ENCODE results near the gene EFCAB11. TPM values are rescaled to one million over a fixed set of nuclear protein-coding genes. Genes with fewer than 3 reads are reported as not detected.

Gene EFCAB11
- total RNA-seq, 4 donors from 2014 or later, result 5.4 to 13.2 (median 6.3) TPM

DNA sequence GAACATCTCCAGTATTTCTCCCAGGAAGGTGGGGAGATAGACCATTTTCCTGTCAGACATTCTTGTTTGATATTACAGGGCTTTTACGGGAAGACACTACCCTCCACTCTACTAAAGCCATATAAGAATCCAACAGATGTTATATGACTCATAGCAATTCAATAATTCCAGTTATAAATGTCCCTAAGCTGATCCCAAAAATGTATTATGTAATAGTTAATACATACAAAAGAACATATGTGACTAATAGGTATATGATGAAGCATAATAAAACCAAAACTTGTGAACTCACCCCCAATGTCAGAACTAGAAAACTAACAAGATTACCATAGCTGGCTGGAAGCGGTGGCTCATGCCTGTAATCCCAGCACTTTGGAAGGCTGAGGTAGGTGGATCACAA, 84.2 kb downstream of the EFCAB11 start:
- no peaks in the 10 kb centered on the region for H3K4me1 ChIP-seq
- no peaks in the 10 kb centered on the region for H3K9me3 ChIP-seq
- TF ChIP-seq POLR2A (IDR thresholded peaks at IDR 0.05) (no peak), CTCF (IDR thresholded peaks at IDR 0.05) (no peak)
- no peak overlapping the region for H3K4me3 ChIP-seq (replicated peaks in 1 of 3)
- no peaks in the 10 kb centered on the region for H3K36me3 ChIP-seq
- DNase-seq, result no peak
- H3K27me3 ChIP-seq, result no peaks in the 10 kb centered on the region
- WGBS, 2 donors, result 87 to 97% methylated on average over 2 of the region's 2 CpGs
- H3K27ac ChIP-seq, result no peak overlapping the region
- intact Hi-C loops (cut with DNase I), result no loop called here

- Histone ChIP-seq H3K27ac (no peak overlapping the region), H3K9me3 (no peaks in the 10 kb centered on the region), H3K36me3 (no peaks in the 10 kb centered on the region), H3K4me3 (replicated peaks in 1 of 3) (no peak overlapping the region), H3K27me3 (no peaks in the 10 kb centered on the region), H3K4me1 (no peaks in the 10 kb centered on the region)
- DNase-seq, result no peak
- WGBS, 2 donors, result 84 to 93% methylated on average over 2 of the region's 2 CpGs
- intact Hi-C loops (cut with DNase I), result no loop called here
- TF ChIP-seq CTCF (IDR thresholded peaks at IDR 0.05) (no peak), POLR2A (IDR thresholded peaks at IDR 0.05) (no peak)
Measured at GRCh38 chr14:89869606-89870005, 84.9 kb downstream of the EFCAB11 start.

DNA sequence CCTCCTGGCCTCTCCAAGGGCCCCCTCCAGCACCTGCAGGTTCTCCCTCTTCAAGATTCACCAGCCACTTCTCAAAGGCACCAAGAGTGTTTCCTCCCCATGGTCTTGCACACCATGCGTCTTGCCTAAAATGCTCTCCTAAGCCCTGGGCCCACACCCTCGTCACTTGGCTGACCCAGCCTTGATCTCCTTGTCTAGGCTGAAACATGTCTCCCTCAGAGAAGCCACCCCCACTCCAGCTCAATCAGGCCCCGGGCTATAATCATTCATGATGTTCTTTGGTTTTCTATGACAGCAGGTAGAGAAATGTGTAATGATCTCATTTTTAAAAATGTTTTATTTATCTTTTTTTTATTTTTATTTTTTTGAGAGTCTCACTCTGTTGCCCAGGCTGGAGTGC, 88.1 kb downstream of the EFCAB11 start:
- no peaks in the 10 kb centered on the region for H3K4me1 ChIP-seq
- TF ChIP-seq POLR2A (IDR thresholded peaks at IDR 0.05), result no peak
- no peak for TF ChIP-seq CTCF (IDR thresholded peaks at IDR 0.05)
- no peak overlapping the region for H3K4me3 ChIP-seq (replicated peaks in 1 of 3)
- WGBS, 2 donors, result 98% methylated on average over 3 of the region's 3 CpGs
- intact Hi-C loops (cut with DNase I), result no loop called here
- DNase-seq, result no peak
- no peaks in the 10 kb centered on the region for H3K9me3 ChIP-seq
- H3K27me3 ChIP-seq, result no peaks in the 10 kb centered on the region
- no peaks in the 10 kb centered on the region for H3K36me3 ChIP-seq
- H3K27ac ChIP-seq, result no peak overlapping the region

DNA sequence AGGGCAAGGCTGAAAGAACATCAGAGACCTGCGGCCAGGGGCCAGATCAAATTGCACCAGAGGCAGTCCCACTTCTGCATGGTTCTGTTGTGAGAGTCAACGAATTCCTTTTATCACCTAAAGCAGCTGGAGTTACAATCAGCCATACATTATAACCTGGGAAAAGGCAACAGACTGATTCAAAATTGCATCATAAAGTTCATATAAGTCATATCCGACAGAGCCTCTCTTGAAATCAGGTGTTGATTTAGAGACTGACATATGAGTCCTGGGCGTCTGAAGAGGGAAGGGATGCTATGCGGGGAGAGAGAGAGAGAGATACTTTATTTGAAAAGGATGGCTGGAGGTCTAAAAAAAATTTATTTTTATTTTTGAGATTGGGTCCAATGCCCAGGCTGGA, 89.4 kb downstream of the EFCAB11 start:
- Histone ChIP-seq H3K4me1 (no peaks in the 10 kb centered on the region), H3K27me3 (no peaks in the 10 kb centered on the region)

GRCh38 chr14:89862856-89863255, 91.7 kb downstream of the EFCAB11 start:
- intact Hi-C loops (cut with DNase I), result no loop called here
- H3K36me3 ChIP-seq, result no peaks in the 10 kb centered on the region
- no peaks in the 10 kb centered on the region for H3K27me3 ChIP-seq
- DNase-seq, result no peak
- no peak overlapping the region for H3K27ac ChIP-seq
- H3K9me3 ChIP-seq, result no peaks in the 10 kb centered on the region
- no peak overlapping the region for H3K4me3 ChIP-seq (replicated peaks in 1 of 3)
- no peak for TF ChIP-seq POLR2A (IDR thresholded peaks at IDR 0.05)
- TF ChIP-seq CTCF (IDR thresholded peaks at IDR 0.05), result no peak
- no peaks in the 10 kb centered on the region for H3K4me1 ChIP-seq

More for the DNA sequence above, 89.4 kb downstream of the EFCAB11 start:
- Histone ChIP-seq H3K9me3 (no peaks in the 10 kb centered on the region), H3K36me3 (no peaks in the 10 kb centered on the region), H3K27ac (no peak overlapping the region), H3K4me3 (replicated peaks in 1 of 3) (no peak overlapping the region)
- DNase-seq, result no peak
- TF ChIP-seq POLR2A (IDR thresholded peaks at IDR 0.05) (no peak), CTCF (IDR thresholded peaks at IDR 0.05) (no peak)
- intact Hi-C loops (cut with DNase I), result no loop called here
- 89 to 96% methylated on average over 5 of the region's 5 CpGs for WGBS, 2 donors

All from thyroid gland (tissue), 4 donors.